Measurements from ENCODE around the gene KRTAP20-1. TPM values are rescaled to one million over a fixed set of nuclear protein-coding genes. Genes with fewer than 3 reads are reported as not detected.

Gene KRTAP20-1, protein sequence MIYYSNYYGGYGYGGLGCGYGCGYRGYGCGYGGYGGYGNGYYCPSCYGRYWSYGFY
- total RNA-seq (ENCODE audit: unreplicated experiment): not detected
- long read RNA-seq: 0 reads

DNA sequence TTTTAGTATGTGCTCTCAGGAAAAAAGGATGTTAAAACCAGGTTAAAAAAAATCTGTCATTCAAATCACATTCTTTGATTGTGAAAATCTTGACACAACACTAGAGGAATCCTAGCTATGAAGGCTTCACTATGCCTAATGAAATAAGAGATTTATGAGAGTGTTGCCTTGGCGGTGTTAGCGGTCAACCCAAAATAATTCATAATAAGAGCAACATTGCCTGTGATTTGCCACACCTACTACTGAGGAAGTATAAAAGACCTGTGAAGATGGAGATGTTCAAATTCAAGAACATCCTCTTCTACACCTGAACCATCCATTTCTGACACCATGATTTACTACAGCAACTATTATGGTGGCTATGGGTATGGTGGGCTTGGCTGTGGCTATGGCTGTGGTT is at the start of gene KRTAP20-1:
KRTAP20-1 (plus strand) TSS at position 301 of the 400 bp plus-strand sequence; CDS start at position 331, 30 bp downstream.
- no peak within 1 kb of the TSS for H3K4me3 Mint-ChIP-seq (ENCODE audit: unreplicated experiment)
- no peak within 1 kb of the TSS for H3K27ac Mint-ChIP-seq (ENCODE audit: unreplicated experiment)
- no peaks in the 10 kb centered on the region for H3K9me3 Mint-ChIP-seq (ENCODE audit: unreplicated experiment)
- no peak for DNase-seq
- no peaks in the 10 kb centered on the region for H3K27me3 Mint-ChIP-seq (ENCODE audit: unreplicated experiment)
- no peaks in the 10 kb centered on the region for H3K4me1 Mint-ChIP-seq (ENCODE audit: low read depth, unreplicated experiment)
- no peaks in the 10 kb centered on the region for H3K36me3 Mint-ChIP-seq (ENCODE audit: unreplicated experiment)
- TF ChIP-seq, protein P1, sequence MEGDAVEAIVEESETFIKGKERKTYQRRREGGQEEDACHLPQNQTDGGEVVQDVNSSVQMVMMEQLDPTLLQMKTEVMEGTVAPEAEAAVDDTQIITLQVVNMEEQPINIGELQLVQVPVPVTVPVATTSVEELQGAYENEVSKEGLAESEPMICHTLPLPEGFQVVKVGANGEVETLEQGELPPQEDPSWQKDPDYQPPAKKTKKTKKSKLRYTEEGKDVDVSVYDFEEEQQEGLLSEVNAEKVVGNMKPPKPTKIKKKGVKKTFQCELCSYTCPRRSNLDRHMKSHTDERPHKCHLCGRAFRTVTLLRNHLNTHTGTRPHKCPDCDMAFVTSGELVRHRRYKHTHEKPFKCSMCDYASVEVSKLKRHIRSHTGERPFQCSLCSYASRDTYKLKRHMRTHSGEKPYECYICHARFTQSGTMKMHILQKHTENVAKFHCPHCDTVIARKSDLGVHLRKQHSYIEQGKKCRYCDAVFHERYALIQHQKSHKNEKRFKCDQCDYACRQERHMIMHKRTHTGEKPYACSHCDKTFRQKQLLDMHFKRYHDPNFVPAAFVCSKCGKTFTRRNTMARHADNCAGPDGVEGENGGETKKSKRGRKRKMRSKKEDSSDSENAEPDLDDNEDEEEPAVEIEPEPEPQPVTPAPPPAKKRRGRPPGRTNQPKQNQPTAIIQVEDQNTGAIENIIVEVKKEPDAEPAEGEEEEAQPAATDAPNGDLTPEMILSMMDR (IDR thresholded peaks at IDR 0.05; ENCODE audit: partially characterized antibody, unreplicated experiment): no peak

DNA sequence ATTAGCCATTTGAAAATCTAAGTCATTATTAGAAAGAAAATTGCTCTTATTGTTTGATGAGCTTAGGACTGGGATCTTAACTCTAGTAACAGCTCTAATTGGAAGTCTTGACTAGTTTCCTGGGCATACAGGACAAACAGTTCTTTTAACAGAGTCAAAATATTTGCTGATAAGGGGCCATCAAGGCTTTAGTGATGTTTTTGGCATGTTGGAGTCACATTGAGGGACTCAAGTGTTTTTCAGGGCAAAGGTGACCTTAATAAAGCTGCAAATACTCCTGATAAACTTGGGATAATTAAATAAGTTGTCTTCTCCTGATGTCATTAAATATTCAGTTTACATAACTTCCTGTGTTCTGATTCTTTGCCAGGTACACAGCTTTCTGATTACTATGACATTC is 48.6 kb upstream of the KRTAP20-1 start:
- no peak overlapping the region for H3K4me3 Mint-ChIP-seq (ENCODE audit: unreplicated experiment)
- TF ChIP-seq, protein P1 (IDR thresholded peaks at IDR 0.05; ENCODE audit: partially characterized antibody, unreplicated experiment): no peak
- no peaks in the 10 kb centered on the region for H3K27me3 Mint-ChIP-seq (ENCODE audit: unreplicated experiment)
- no peaks in the 10 kb centered on the region for H3K4me1 Mint-ChIP-seq (ENCODE audit: low read depth, unreplicated experiment)
- no peaks in the 10 kb centered on the region for H3K36me3 Mint-ChIP-seq (ENCODE audit: unreplicated experiment)
- no peak overlapping the region for H3K27ac Mint-ChIP-seq (ENCODE audit: unreplicated experiment)
- no peaks in the 10 kb centered on the region for H3K9me3 Mint-ChIP-seq (ENCODE audit: unreplicated experiment)
- no peak for DNase-seq

DNA sequence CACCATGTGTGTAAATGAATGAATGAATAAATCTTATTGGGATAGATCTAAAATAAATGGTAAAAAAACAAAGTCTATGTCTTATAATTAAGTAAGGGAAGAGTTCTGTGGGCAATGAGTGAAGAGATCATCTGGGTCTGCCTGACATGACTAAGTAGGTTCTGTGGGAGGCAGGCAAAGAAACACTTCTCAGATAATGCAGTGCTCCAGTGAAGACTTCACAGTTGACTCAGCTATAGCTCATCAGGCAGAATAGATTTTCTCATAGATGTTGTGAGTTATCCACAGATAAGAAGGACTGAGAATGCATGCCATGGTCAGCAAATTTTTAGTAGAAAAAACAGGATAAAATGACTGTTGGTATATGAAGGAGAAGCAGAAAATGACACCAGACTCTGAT is 38.5 kb upstream of the KRTAP20-1 start:
- no peak for DNase-seq
- Mint-ChIP-seq H3K36me3 (ENCODE audit: unreplicated experiment) (no peaks in the 10 kb centered on the region), H3K9me3 (ENCODE audit: unreplicated experiment) (no peaks in the 10 kb centered on the region), H3K4me3 (ENCODE audit: unreplicated experiment) (no peak overlapping the region), H3K27ac (ENCODE audit: unreplicated experiment) (no peak overlapping the region), H3K4me1 (ENCODE audit: low read depth, unreplicated experiment) (no peaks in the 10 kb centered on the region), H3K27me3 (ENCODE audit: unreplicated experiment) (no peaks in the 10 kb centered on the region)
- TF ChIP-seq, protein P1 (IDR thresholded peaks at IDR 0.05; ENCODE audit: partially characterized antibody, unreplicated experiment): no peak

DNA sequence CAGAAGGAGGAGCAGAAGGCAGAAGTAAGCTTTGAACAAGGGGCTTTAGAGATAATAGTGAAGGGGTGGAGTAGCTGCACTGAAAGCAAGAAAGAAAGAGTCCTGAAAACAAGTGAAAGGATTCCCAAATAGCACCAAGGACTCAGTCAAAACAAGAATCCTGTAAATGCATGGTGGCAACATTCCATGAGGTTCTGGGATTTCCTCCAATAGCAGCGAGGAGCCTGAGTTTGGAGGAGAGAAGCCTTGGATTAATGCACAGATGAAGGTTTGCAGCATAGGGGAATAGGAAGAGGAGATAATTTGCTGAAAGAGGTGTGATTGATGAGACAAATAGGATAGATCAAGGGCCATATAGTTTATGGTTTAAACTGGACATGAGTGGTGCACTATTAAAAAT is 36.9 kb upstream of the KRTAP20-1 start:
- H3K4me3 Mint-ChIP-seq (ENCODE audit: unreplicated experiment): no peak overlapping the region

DNA sequence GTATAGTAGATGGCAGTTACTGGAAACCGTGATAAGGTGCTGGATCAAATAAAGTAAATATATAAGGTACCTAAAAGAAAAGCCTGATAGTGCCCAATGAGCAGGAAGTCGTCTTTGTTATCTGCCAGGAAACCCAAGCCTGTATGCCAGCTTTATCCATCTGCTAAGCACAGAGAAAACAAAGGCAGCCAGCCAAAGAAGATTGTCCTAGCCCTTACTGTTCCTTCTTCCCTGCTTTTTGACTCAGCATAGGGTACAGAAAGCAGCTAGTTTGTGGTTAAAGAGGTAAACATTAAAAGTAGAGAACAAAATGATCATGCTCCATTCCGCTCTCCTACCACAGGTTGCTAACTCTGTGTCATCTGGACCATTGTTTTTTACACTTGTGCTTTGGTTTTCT is 36.1 kb upstream of the KRTAP20-1 start:
- no peaks in the 10 kb centered on the region for H3K27me3 Mint-ChIP-seq (ENCODE audit: unreplicated experiment)
- no peaks in the 10 kb centered on the region for H3K36me3 Mint-ChIP-seq (ENCODE audit: unreplicated experiment)
- DNase-seq: no peak
- no peaks in the 10 kb centered on the region for H3K4me1 Mint-ChIP-seq (ENCODE audit: low read depth, unreplicated experiment)
- TF ChIP-seq, protein P1 (IDR thresholded peaks at IDR 0.05; ENCODE audit: partially characterized antibody, unreplicated experiment): no peak
- no peaks in the 10 kb centered on the region for H3K9me3 Mint-ChIP-seq (ENCODE audit: unreplicated experiment)
- no peak overlapping the region for H3K4me3 Mint-ChIP-seq (ENCODE audit: unreplicated experiment)
- H3K27ac Mint-ChIP-seq (ENCODE audit: unreplicated experiment): no peak overlapping the region

More for the DNA sequence above, 36.9 kb upstream of the KRTAP20-1 start:
- no peak overlapping the region for H3K27ac Mint-ChIP-seq (ENCODE audit: unreplicated experiment)
- H3K27me3 Mint-ChIP-seq (ENCODE audit: unreplicated experiment): no peaks in the 10 kb centered on the region
- H3K9me3 Mint-ChIP-seq (ENCODE audit: unreplicated experiment): no peaks in the 10 kb centered on the region
- H3K4me1 Mint-ChIP-seq (ENCODE audit: low read depth, unreplicated experiment): no peaks in the 10 kb centered on the region
- H3K36me3 Mint-ChIP-seq (ENCODE audit: unreplicated experiment): no peaks in the 10 kb centered on the region
- TF ChIP-seq, protein P1 (IDR thresholded peaks at IDR 0.05; ENCODE audit: partially characterized antibody, unreplicated experiment): no peak
- no peak for DNase-seq
